A549 (cell line): ENCODE results near the gene GRB14. TPM values are rescaled to one million over a fixed set of nuclear protein-coding genes. Genes with fewer than 3 reads are reported as not detected.

Source experiments
- ATAC-seq, 2 experiments: fragments of 200-7000 bp in 1 of 2; fragments of >200 bp in 1 of 2; cut with Nextera tagmentation in 1 of 2; cut with Tn5 transposase in 1 of 2; 3 replicates each; pipeline versions ENCODE4 v1.8.0 to v1.9.1; 2018 to 2020; ENCODE audit warnings: mild to moderate bottlenecking in 1 of 2, moderate library complexity in 1 of 2
- CTCF ChIA-PET: fragments of 300-600 bp; sonication (Branson Sonifier 250); formaldehyde crosslinking; extraction: SDS; loops from one replicate; lab custom pipeline; 2021; ENCODE audit warnings: antibody characterized with exemption, inconsistent platforms; lab: Yijun Ruan, JAX
- POLR2A ChIA-PET: fragments of 350-600 bp; formaldehyde crosslinking; extraction: SDS; loops from one replicate; lab custom pipeline; 2021; ENCODE audit warnings: antibody characterized with exemption, inconsistent platforms; lab: Yijun Ruan, JAX
- DNase-seq, 2 experiments: peaks; one replicate each; pipeline versions ENCODE4 v3.0.0 to v3.0.0-alpha.2; 2011 to 2016; ENCODE audit warnings: low read depth in 1 of 2, low spot score in 1 of 2
- FAIRE-seq: peaks from 2 replicates; lab custom pipeline; 2011; peaks lifted over from hg19 to GRCh38; lab: Jason Lieb, UNC
- H3K27ac ChIP-seq, 2 experiments: fragments of >200 bp; sonication (Bioruptor Twin); formaldehyde crosslinking; 3 replicates each; pipeline ENCODE4 v1.5.1; 2016 to 2017
- H3K4me1 ChIP-seq: fragments of >200 bp; sonication (Bioruptor Twin); formaldehyde crosslinking; 3 replicates; pipeline ENCODE4 v1.6.1; 2016
- H3K4me2 ChIP-seq: fragments of >200 bp; sonication (Bioruptor Twin); formaldehyde crosslinking; 3 replicates; pipeline ENCODE4 v1.6.1; 2016
- H3K4me3 ChIP-seq: fragments of >200 bp; sonication (Bioruptor Twin); formaldehyde crosslinking; 3 replicates; pipeline ENCODE4 v1.5.1; 2016
- H3K9me3 ChIP-seq: fragments of >200 bp; sonication (Bioruptor Twin); formaldehyde crosslinking; 3 replicates; pipeline ENCODE4 v1.6.1; 2016
- BCL3 ChIP-seq: fragments of >200 bp; sonication (Bioruptor Twin); formaldehyde crosslinking; IDR thresholded peaks from 3 replicates; pipeline ENCODE4 v1.6.1; 2016
- CBX2 ChIP-seq: fragments of 200-600 bp; sonication (generic); IDR thresholded peaks from 2 replicates; pipeline ENCODE4 v1.6.1; 2016; ENCODE audit warnings: low read depth, mild to moderate bottlenecking, borderline replicate concordance
- EHMT2 ChIP-seq: fragments of 200-600 bp; sonication (generic); IDR thresholded peaks from 2 replicates; pipeline ENCODE4 v1.6.1; 2016; ENCODE audit warnings: antibody characterized with exemption, low read depth, mild to moderate bottlenecking, moderate library complexity
- ELK1 ChIP-seq: fragments of 150-350 bp; IDR thresholded peaks from 2 replicates; pipeline ENCODE4 v1.6.1; 2014; ENCODE audit warnings: low read depth, mild to moderate bottlenecking, low read length
- EP300 ChIP-seq, 2 experiments: fragments of >200 bp; sonication (Bioruptor Twin); formaldehyde crosslinking; IDR thresholded peaks; 2 replicates in 1 of 2; 3 replicates in 1 of 2; pipeline ENCODE4 v1.6.1; 2016 to 2017
- FOSL2 ChIP-seq, 2 experiments: fragments of 450-650 bp in 1 of 2; fragments of >200 bp in 1 of 2; sonication (Bioruptor Twin) in 1 of 2; formaldehyde crosslinking; IDR thresholded peaks; 2 replicates each; pipeline versions ENCODE4 v1.5.0 to v1.6.1; 2016 to 2020; ENCODE audit warnings: mild to moderate bottlenecking in 1 of 2, moderate library complexity in 1 of 2
- GATA3 ChIP-seq: IDR thresholded peaks from 2 replicates; pipeline ENCODE4 v1.6.1; 2012; ENCODE audit warnings: borderline replicate concordance
- HDAC2 ChIP-seq: fragments of 200-600 bp; sonication (generic); IDR thresholded peaks from 2 replicates; pipeline ENCODE4 v1.6.1; 2016
- HES2 ChIP-seq: fragments of >200 bp; sonication (Bioruptor Twin); formaldehyde crosslinking; IDR thresholded peaks from 2 replicates; pipeline ENCODE4 v1.6.1; 2016
- HEYL ChIP-seq: fragments of 250-450 bp; sonication (Bioruptor Pico); IDR thresholded peaks from 2 replicates; pipeline ENCODE4 v1.8.0; 2021; ENCODE audit warnings: mild to moderate bottlenecking, moderate library complexity
- HOXA7 ChIP-seq: fragments of 250-450 bp; sonication (Bioruptor Pico); IDR thresholded peaks from 2 replicates; pipeline ENCODE4 v1.5.0; 2020; ENCODE audit warnings: mild to moderate bottlenecking, moderate library complexity
- JUNB ChIP-seq: fragments of >200 bp; sonication (Bioruptor Twin); formaldehyde crosslinking; IDR thresholded peaks from 2 replicates; pipeline ENCODE4 v1.6.1; 2016
- MYC ChIP-seq: IDR thresholded peaks from 2 replicates; pipeline ENCODE4 v1.6.1; 2012; ENCODE audit warnings: mild to moderate bottlenecking, inconsistent platforms, low read length, improper control_type of control experiment, borderline replicate concordance
- POLR2A ChIP-seq: IDR thresholded peaks from 2 replicates; pipeline ENCODE4 v1.6.1; 2012; ENCODE audit warnings: mild to moderate bottlenecking, low read length
- POLR2AphosphoS2 ChIP-seq: conservative IDR thresholded peaks from 2 replicates; pipeline ENCODE4 v1.6.1; 2012; ENCODE audit warnings: low read length, improper control_type of control experiment, inconsistent platforms
- ZC3H11A ChIP-seq: fragments of 450-650 bp; IDR thresholded peaks from 2 replicates; pipeline ENCODE4 v1.6.1; 2014; ENCODE audit warnings: antibody characterized with exemption, mild to moderate bottlenecking
- WGBS: methylation state at CpG from one replicate; pipeline ENCODE4 v1.1.6; 2017; ENCODE audit errors: missing lambda C conversion rate; 5-methylcytosine and 5-hydroxymethylcytosine counted together
- polyA plus RNA-seq, 4 experiments: library from polyadenylated mRNA; depleted of rRNA in 3 of 4; stranded (reverse); fragments of >200 nt; fragmentation: RNase III in 1 of 4; extraction: RNeasy Plus Mini Kit Qiagen cat#74134 plus additional on column Dnase treatment in 1 of 4; gene quantifications; 2 replicates in 3 of 4; 3 replicates in 1 of 4; pipeline ENCODE4 v1.2.3, GENCODE V29; 2011 to 2017

Gene GRB14
- polyA plus RNA-seq, 2 of the 4 experiments (the other 2 are of a cell fraction) = 18.6 to 26.0 TPM

GRCh38 chr2:164620457-164620856 is 825 bp downstream of the GRB14 start:
- CTCF ChIA-PET = interaction anchor here (0.8 to 1.4 kb wide), 4 partner anchors 20 to 96 kb away, joined by 3 read pairs; no protein-coding TSS in a partner anchor

GRCh38 chr2:164617466-164617865 is 3.8 kb downstream of the GRB14 start:
- Histone ChIP-seq H3K9me3 (no peaks in the 10 kb centered on the region), H3K4me2 (no peak overlapping the region)
- ATAC-seq = no peak
- no peak for TF ChIP-seq POLR2AphosphoS2
- no peak for TF ChIP-seq ELK1
- TF ChIP-seq, all 56 proteins: peak for 0
- ChIA-PET CTCF (interaction anchor here (0.6 to 1.1 kb wide), 2 partner anchors 57 to 1598 kb away, joined by 3 read pairs; no protein-coding TSS in a partner anchor), POLR2A (no interaction called here)
- Histone ChIP-seq H3K27ac (no peak overlapping the region), H3K4me3 (no peak overlapping the region), H3K4me1 (peaks cover 14% of the 10 kb centered on the region)
- no peak for DNase-seq
- WGBS = 74% methylated on average over 2 of the region's 2 CpGs
- no peak for FAIRE-seq

More at GRCh38 chr2:164620457-164620856, 825 bp downstream of the GRB14 start:
- Histone ChIP-seq H3K4me2 (peak overlapping the region; percentile 72), H3K9me3 (no peaks in the 10 kb centered on the region), H3K4me3 (peak overlapping the region; percentile 85)
- POLR2A ChIA-PET = no interaction called here
- no peak for FAIRE-seq
- 18% methylated on average over 7 of the region's 7 CpGs for WGBS
- no peak for TF ChIP-seq HOXA7 (CRISPR knock-in tag)
- TF ChIP-seq BCL3 = no peak
- TF ChIP-seq POLR2AphosphoS2 = no peak
- TF ChIP-seq HEYL (CRISPR knock-in tag) = no peak
- no peak for TF ChIP-seq HDAC2
- no peak for TF ChIP-seq EP300 (IDR thresholded peaks at IDR 0.05)
- no peak for TF ChIP-seq CBX2
- no peak for TF ChIP-seq ZC3H11A
- no peak for TF ChIP-seq FOSL2 (IDR thresholded peaks at IDR 0.05)
- TF ChIP-seq FOSL2 (CRISPR knock-in tag; IDR thresholded peaks at IDR 0.05) = no peak
- no peak for TF ChIP-seq JUNB
- no peak for TF ChIP-seq HES2
- TF ChIP-seq EHMT2 = no peak
- TF ChIP-seq, all 56 proteins: peak for 0
- peaks cover 27% of the 10 kb centered on the region for H3K4me1 ChIP-seq
- DNase-seq = no peak
- peak in 1 of 2 experiments; percentile 27; a peak in 3 of 6 replicates for ATAC-seq
- peak overlapping the region; percentile 91 to 97 for H3K27ac ChIP-seq

- no peak overlapping the region for H3K27ac ChIP-seq
- H3K4me1 ChIP-seq = peaks cover 12% of the 10 kb centered on the region
- no peaks in the 10 kb centered on the region for H3K9me3 ChIP-seq
- no peak for TF ChIP-seq MYC
- no peak for TF ChIP-seq EP300 (IDR thresholded peaks at IDR 0.05)
- TF ChIP-seq ELK1 = no peak
- TF ChIP-seq GATA3 = no peak
- TF ChIP-seq POLR2A = no peak
- ChIA-PET POLR2A (no interaction called here), CTCF (interaction anchor here (1.2 kb wide), 1 partner anchor 11 kb away, joined by 3 read pairs; no protein-coding TSS in a partner anchor)
- 85% methylated on average over 1 of the region's 1 CpG for WGBS
- FAIRE-seq (no peak), ATAC-seq (no peak), DNase-seq (no peak)
- H3K4me3 ChIP-seq = no peak overlapping the region
- H3K4me2 ChIP-seq = no peak overlapping the region
Measured at GRCh38 chr2:164613321-164613982, 7.8 kb downstream of the GRB14 start.
